Suprapubic skin (tissue), 3 donors: Measurements from ENCODE around the gene DNAL1.

Source experiments
- POLR2AphosphoS5 ChIP-seq, 3 donors: sonication (generic); formaldehyde crosslinking; IDR thresholded peaks; one replicate each; pipeline ENCODE4 v1.6.1; 2017; ENCODE audit warnings: antibody characterized with exemption in 3 of 3
- TF ChIP-seq, protein P1 (sequence below), 2 donors: fragments of 200-600 bp in 1 of 2; fragments of 450-650 bp in 1 of 2; sonication (generic) in 1 of 2; IDR thresholded peaks; one replicate each; pipeline ENCODE4 v1.5.1; 2016 to 2019; ENCODE audit warnings: antibody characterized with exemption in 2 of 2, mild to moderate bottlenecking in 1 of 2, moderate library complexity in 1 of 2

DNA sequence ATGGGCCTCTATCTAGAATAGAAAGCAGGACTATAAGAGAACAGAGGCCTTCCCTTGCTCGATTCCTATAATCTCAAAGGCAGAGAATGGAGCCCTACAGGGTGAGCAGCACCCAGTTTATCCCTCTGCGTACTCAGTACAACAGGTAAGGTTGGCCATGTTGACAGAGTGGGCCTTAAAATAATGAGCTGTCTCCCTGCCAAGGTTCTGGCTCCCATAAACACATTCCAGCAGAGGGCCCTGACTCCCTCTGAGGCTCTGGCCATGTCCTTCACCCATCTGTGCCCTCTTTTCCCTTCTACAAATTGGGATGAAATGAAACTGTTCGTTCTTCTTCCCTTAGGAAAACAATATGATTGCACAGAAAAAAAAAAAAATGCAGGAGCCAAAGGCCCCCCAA, 86.3 kb downstream of the DNAL1 start:
- TF ChIP-seq, protein P1, sequence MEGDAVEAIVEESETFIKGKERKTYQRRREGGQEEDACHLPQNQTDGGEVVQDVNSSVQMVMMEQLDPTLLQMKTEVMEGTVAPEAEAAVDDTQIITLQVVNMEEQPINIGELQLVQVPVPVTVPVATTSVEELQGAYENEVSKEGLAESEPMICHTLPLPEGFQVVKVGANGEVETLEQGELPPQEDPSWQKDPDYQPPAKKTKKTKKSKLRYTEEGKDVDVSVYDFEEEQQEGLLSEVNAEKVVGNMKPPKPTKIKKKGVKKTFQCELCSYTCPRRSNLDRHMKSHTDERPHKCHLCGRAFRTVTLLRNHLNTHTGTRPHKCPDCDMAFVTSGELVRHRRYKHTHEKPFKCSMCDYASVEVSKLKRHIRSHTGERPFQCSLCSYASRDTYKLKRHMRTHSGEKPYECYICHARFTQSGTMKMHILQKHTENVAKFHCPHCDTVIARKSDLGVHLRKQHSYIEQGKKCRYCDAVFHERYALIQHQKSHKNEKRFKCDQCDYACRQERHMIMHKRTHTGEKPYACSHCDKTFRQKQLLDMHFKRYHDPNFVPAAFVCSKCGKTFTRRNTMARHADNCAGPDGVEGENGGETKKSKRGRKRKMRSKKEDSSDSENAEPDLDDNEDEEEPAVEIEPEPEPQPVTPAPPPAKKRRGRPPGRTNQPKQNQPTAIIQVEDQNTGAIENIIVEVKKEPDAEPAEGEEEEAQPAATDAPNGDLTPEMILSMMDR (IDR thresholded peaks at IDR 0.05), result no peak
- TF ChIP-seq POLR2AphosphoS5 (IDR thresholded peaks at IDR 0.05), result no peak
